ENCODE measurements around the gene SUN5. TPM values are rescaled to one million over a fixed set of nuclear protein-coding genes. Genes with fewer than 3 reads are reported as not detected.
A peak's percentile ranks its signal among the peaks of the same experiment; 100 is the strongest.
"Not testable (repeated sequence)": the region's sequence is repeated elsewhere in the genome, so short reads cannot be mapped to it uniquely, and the experiment has no call there.

Gene SUN5
- total and polyA plus RNA-seq, 5 donors from 2014 or later = not detected

DNA sequence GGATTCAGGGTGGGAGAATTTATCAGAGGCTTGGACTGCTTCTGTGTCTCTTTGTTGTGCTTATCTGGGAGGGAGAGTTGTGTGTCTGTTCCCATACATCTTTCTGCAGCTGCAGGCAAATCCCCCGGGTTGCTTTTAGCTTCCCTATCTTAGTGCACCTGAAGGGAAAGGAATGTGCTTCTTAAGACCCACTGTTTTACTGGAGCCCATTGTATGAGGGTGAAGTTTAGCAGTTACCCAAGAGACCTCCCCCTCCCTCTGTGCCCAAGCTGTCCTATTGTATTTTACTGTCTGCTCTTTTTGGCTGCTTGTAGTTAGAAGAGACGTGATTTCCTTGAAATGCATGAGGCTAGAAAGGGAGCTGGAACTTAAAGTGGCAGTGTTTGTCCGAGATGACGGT is 53.7 kb downstream of the SUN5 start:
- not testable (repeated sequence) for H3K9me3 ChIP-seq (ENCODE audit: control insufficient read depth in 2 of 2, low read length in 2 of 2); DNase-seq; H3K36me3 ChIP-seq (ENCODE audit: control insufficient read depth, insufficient read depth, low read length); ATAC-seq (ENCODE audit: low read depth in 2 of 2); H3K27ac ChIP-seq (ENCODE audit: insufficient read depth, low read length, poor library complexity, severe bottlenecking); H3K4me3 ChIP-seq (ENCODE audit: low read depth, low read length); H3K27me3 ChIP-seq (ENCODE audit: control insufficient read depth, insufficient read depth, low read length); H3K36me3 Mint-ChIP-seq; H3K27me3 Mint-ChIP-seq; H3K9me3 Mint-ChIP-seq
- peak overlapping the region; percentile 32 to 89 (median 65) for H3K27ac Mint-ChIP-seq
- peaks cover 12% of the 10 kb centered on the region for H3K4me1 ChIP-seq (ENCODE audit: control insufficient read depth, insufficient read depth, low read length, poor library complexity, severe bottlenecking)
- peak overlapping the region in 2 of 4 donors; percentile 19 to 62 for H3K4me3 Mint-ChIP-seq
- H3K4me1 Mint-ChIP-seq = peaks cover 29 to 57% (median 35%) of the 10 kb centered on the region in 4 donors

DNA sequence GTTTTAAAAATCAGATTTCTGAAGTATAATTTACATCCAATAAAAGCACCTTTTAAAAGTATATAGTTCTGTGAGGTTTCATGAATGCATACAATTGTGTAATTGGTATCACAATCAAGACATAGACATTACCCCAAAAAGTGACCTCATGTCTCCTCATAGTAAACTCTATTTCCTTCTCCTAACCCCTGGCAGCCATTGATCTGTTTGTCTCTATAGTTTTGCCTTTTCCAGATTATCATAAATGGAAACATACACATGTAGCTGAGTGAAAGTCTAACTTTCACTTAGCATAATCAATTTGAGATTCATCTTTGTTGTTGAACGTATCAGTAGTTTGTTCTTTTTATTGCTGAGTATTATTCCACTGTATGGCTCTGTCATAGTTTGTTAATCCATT is 57.6 kb downstream of the SUN5 start:
- peaks cover 20 to 51% (median 35%) of the 10 kb centered on the region in 4 donors for H3K4me1 Mint-ChIP-seq
- H3K9me3 Mint-ChIP-seq = peaks cover 0 to 1% (median 0%) of the 10 kb centered on the region in 7 donors
- H3K27ac Mint-ChIP-seq = peak overlapping the region; percentile 16 to 94 (median 88)
- no peaks in the 10 kb centered on the region for H3K27me3 ChIP-seq (ENCODE audit: control insufficient read depth, insufficient read depth, low read length)
- peaks cover 15% of the 10 kb centered on the region for H3K4me1 ChIP-seq (ENCODE audit: control insufficient read depth, insufficient read depth, low read length, poor library complexity, severe bottlenecking)
- H3K4me3 ChIP-seq (ENCODE audit: low read depth, low read length) = no peak overlapping the region
- ATAC-seq (ENCODE audit: low read depth in 2 of 2) (no peak), DNase-seq (no peak)
- H3K4me3 Mint-ChIP-seq = peak overlapping the region in 1 of 4 donors; percentile 26
- H3K36me3 Mint-ChIP-seq = no peaks in the 10 kb centered on the region
- H3K9me3 ChIP-seq (ENCODE audit: control insufficient read depth in 2 of 2, low read length in 2 of 2) = no peaks in the 10 kb centered on the region
- no peaks in the 10 kb centered on the region for H3K27me3 Mint-ChIP-seq
- no peaks in the 10 kb centered on the region for H3K36me3 ChIP-seq (ENCODE audit: control insufficient read depth, insufficient read depth, low read length)
- H3K27ac ChIP-seq (ENCODE audit: insufficient read depth, low read length, poor library complexity, severe bottlenecking) = no peak overlapping the region

DNA sequence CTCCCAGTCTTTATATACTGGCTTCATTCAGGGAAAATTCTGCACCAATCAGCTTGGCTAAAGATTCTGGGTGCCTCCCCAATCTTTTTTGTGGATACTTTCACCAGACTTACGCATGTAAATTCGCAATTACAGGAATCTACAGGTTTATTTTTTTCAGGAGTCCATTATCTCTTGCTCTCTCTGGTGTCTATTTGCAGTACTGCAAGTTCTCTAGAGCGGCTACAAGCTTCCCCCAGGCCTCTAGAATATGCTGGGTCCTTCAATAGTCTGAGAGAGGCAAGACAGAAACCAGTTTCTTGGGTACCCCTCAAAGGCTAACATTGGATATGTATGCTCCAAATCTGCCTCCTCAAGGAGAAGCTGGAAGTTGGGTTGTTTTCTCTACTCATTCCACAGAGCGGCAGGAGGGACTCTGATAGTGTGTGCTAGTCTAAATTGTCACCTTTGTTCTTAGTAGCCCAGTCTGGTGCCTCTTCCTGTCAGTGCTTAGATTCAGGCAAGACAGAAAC is 58.5 kb downstream of the SUN5 start:
- H3K4me3 Mint-ChIP-seq = peak overlapping the region; percentile 1 to 74 (median 48)
- peaks cover 20 to 42% (median 30%) of the 10 kb centered on the region in 4 donors for H3K4me1 Mint-ChIP-seq
- peaks cover 0 to 1% (median 0%) of the 10 kb centered on the region in 7 donors for H3K9me3 Mint-ChIP-seq
- DNase-seq (peak in 2 of 3 donors; percentile 55 to 67), ATAC-seq (ENCODE audit: low read depth in 2 of 2) (peak; percentile 90 to 91)
- no peaks in the 10 kb centered on the region for H3K36me3 Mint-ChIP-seq
- H3K27me3 Mint-ChIP-seq = no peaks in the 10 kb centered on the region
- H3K9me3 ChIP-seq (ENCODE audit: control insufficient read depth in 2 of 2, low read length in 2 of 2) = no peaks in the 10 kb centered on the region
- peak overlapping the region; percentile 61 for H3K4me3 ChIP-seq (ENCODE audit: low read depth, low read length)
- H3K27me3 ChIP-seq (ENCODE audit: control insufficient read depth, insufficient read depth, low read length) = no peaks in the 10 kb centered on the region
- no peaks in the 10 kb centered on the region for H3K36me3 ChIP-seq (ENCODE audit: control insufficient read depth, insufficient read depth, low read length)
- H3K27ac ChIP-seq (ENCODE audit: insufficient read depth, low read length, poor library complexity, severe bottlenecking) = peak overlapping the region; percentile 60
- H3K27ac Mint-ChIP-seq = peak overlapping the region; percentile 82 to 94 (median 88)
- peaks cover 15% of the 10 kb centered on the region for H3K4me1 ChIP-seq (ENCODE audit: control insufficient read depth, insufficient read depth, low read length, poor library complexity, severe bottlenecking)

DNA sequence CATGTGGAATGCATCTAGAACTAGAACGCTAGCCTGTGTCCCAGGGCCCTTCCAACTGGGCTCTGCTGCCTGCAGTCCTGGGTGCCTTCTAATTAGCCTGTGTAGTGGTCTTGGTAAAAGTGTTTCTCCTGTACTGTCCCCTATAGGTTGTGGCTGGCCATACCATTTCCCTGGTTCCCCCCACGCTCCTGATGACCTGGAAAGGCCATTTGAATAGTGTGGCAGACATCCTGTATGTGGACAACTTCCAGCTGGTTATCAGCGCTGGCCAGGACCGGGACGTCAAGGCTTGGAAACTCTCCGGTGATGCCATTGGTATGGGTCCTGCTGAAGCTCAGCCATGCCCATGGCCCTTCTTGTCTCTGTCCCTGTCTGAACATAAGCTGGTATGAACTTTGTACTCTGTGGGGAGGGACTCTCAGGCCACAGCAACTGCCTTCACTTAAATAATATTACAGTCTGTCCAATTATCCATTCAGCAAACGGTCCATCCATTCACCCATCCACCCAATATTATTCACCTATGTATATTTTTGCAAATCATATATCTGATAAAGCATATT is 60.7 kb downstream of the SUN5 start:
- no peak for ATAC-seq (ENCODE audit: low read depth in 2 of 2)

DNA sequence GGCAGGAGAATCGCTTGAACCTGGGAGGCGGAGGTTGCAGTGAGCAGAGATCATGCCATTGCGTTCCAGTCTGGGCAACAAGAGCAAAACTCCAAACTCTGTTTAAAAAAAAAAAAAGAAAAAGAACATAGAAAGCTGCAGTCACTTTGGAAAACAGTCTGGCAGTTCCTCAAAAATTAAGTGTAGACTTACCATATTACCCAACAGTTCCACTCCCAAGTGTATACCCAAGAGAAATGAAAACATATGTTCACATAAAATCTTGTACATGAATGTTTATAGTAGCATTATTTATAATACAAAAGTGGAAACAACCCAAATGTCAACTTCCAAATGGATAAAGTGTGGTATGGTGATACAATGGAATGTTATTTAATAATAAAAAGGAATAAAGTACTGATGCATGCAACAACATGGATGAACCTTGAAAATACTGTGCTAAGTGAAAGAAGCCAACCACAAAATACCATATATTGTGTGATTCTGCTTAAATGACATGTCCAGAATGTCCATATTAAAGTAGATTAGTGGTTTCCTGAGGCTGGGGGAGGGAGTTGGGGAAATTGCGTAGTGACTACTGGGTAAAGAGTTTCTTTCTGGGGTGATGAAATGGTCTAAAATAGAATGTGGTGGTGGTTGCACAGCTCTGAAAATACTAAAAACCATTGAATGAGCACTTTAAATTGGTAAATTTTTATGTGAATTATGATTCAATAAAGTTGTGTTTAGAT is 62.9 kb downstream of the SUN5 start:
- DNase-seq = no peak
- Histone ChIP-seq H3K9me3 (ENCODE audit: control insufficient read depth in 2 of 2, low read length in 2 of 2) (no peaks in the 10 kb centered on the region), H3K36me3 (ENCODE audit: control insufficient read depth, insufficient read depth, low read length) (no peaks in the 10 kb centered on the region), H3K4me1 (ENCODE audit: control insufficient read depth, insufficient read depth, low read length, poor library complexity, severe bottlenecking) (peaks cover 10% of the 10 kb centered on the region), H3K27ac (ENCODE audit: insufficient read depth, low read length, poor library complexity, severe bottlenecking) (no peak overlapping the region), H3K4me3 (ENCODE audit: low read depth, low read length) (no peak overlapping the region), H3K27me3 (ENCODE audit: control insufficient read depth, insufficient read depth, low read length) (no peaks in the 10 kb centered on the region)
- H3K9me3 Mint-ChIP-seq = peaks cover 0 to 1% (median 0%) of the 10 kb centered on the region in 7 donors
- H3K4me1 Mint-ChIP-seq = peaks cover 7 to 13% (median 10%) of the 10 kb centered on the region in 4 donors
- no peak for ATAC-seq (ENCODE audit: low read depth in 2 of 2)
- no peaks in the 10 kb centered on the region for H3K27me3 Mint-ChIP-seq
- H3K4me3 Mint-ChIP-seq = peak overlapping the region in 2 of 4 donors; percentile 47 to 52
- no peak overlapping the region for H3K27ac Mint-ChIP-seq
- H3K36me3 Mint-ChIP-seq = no peaks in the 10 kb centered on the region

More for the DNA sequence above, 60.7 kb downstream of the SUN5 start:
- H3K4me1 ChIP-seq (ENCODE audit: control insufficient read depth, insufficient read depth, low read length, poor library complexity, severe bottlenecking) = peaks cover 15% of the 10 kb centered on the region
- H3K9me3 ChIP-seq (ENCODE audit: control insufficient read depth in 2 of 2, low read length in 2 of 2) = no peaks in the 10 kb centered on the region
- Mint-ChIP-seq H3K4me3 (no peak overlapping the region), H3K27ac (no peak overlapping the region), H3K36me3 (no peaks in the 10 kb centered on the region), H3K4me1 (peaks cover 13 to 21% (median 17%) of the 10 kb centered on the region in 4 donors), H3K27me3 (no peaks in the 10 kb centered on the region), H3K9me3 (peaks cover 0 to 1% (median 0%) of the 10 kb centered on the region in 7 donors)
- H3K27me3 ChIP-seq (ENCODE audit: control insufficient read depth, insufficient read depth, low read length) = no peaks in the 10 kb centered on the region
- no peak overlapping the region for H3K27ac ChIP-seq (ENCODE audit: insufficient read depth, low read length, poor library complexity, severe bottlenecking)
- no peak for DNase-seq
- H3K4me3 ChIP-seq (ENCODE audit: low read depth, low read length) = no peak overlapping the region
- no peaks in the 10 kb centered on the region for H3K36me3 ChIP-seq (ENCODE audit: control insufficient read depth, insufficient read depth, low read length)

DNA sequence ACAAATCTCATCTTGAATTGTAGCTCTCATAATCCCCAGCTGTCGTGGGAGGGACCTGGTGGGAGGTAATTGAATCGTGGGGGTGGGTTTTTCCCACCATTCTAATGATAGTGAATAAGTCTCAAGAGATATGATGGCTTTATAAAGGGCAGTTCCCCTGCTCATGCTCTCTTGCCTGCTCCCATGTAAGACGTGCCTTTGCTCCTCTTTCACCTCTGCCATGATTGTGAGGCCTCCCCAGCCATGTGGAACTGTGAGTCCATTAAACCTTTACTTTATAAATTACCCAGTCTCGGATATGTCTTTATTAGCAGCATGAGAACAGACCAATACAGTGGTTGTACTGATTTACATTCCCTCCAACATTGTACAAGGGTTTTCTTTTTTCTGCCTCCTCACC is 69.7 kb downstream of the SUN5 start:
- H3K27me3 ChIP-seq (ENCODE audit: control insufficient read depth, insufficient read depth, low read length) = no peaks in the 10 kb centered on the region
- Mint-ChIP-seq H3K4me3 (no peak overlapping the region), H3K9me3 (peaks cover 0 to 2% (median 0%) of the 10 kb centered on the region in 7 donors), H3K36me3 (no peaks in the 10 kb centered on the region), H3K27me3 (no peaks in the 10 kb centered on the region), H3K27ac (no peak overlapping the region), H3K4me1 (no peaks in the 10 kb centered on the region)
- H3K36me3 ChIP-seq (ENCODE audit: control insufficient read depth, insufficient read depth, low read length) = no peaks in the 10 kb centered on the region
- DNase-seq (no peak), ATAC-seq (ENCODE audit: low read depth in 2 of 2) (no peak)
- no peaks in the 10 kb centered on the region for H3K9me3 ChIP-seq (ENCODE audit: control insufficient read depth in 2 of 2, low read length in 2 of 2)
- H3K4me1 ChIP-seq (ENCODE audit: control insufficient read depth, insufficient read depth, low read length, poor library complexity, severe bottlenecking) = no peaks in the 10 kb centered on the region
- no peak overlapping the region for H3K4me3 ChIP-seq (ENCODE audit: low read depth, low read length)
- no peak overlapping the region for H3K27ac ChIP-seq (ENCODE audit: insufficient read depth, low read length, poor library complexity, severe bottlenecking)
